GM23248 (cell line): Measurements from ENCODE around the gene CEBPA.

Experiments
- EZH2 ChIP-seq: fragments of 200-600 bp; sonication (generic); IDR thresholded peaks from 2 replicates; pipeline ENCODE4 v1.6.1; 2018; ENCODE audit warnings: antibody characterized with exemption, mild to moderate bottlenecking; ENCODE audit not compliant: insufficient read depth, poor library complexity, severe bottlenecking
- EZH2phosphoT487 ChIP-seq: fragments of 200-600 bp; sonication (generic); IDR thresholded peaks from 2 replicates; pipeline ENCODE4 v1.6.1; 2018; ENCODE audit warnings: antibody characterized with exemption, moderate library complexity, mild to moderate bottlenecking, low read depth; ENCODE audit not compliant: insufficient read depth

DNA sequence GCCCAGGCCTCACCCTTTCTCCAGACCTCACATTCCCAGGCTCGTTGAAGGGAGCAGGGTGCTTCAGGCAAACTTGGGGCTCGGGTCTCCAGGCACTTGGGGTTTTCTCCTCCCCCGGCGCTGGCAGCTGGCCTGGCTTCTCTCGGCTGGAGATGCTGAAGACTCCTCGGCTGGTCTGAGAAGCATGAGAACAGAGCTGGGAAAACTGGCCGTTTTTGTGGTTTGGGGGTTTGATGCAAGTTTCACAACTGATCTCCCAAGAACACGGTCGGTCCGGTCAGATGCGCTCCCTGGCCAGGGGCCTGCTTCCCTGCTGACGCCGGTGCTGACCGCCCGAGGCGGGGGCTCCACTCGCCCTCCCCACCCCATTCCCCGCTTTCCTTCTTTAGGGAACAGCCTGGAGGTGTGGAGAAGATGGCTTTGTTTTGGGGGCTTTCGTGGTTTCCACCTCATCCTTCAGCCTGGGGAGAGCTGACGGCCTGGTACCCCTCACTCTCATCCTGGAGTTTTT is 35.3 kb downstream of the CEBPA start:
- TF ChIP-seq EZH2: no peak
- TF ChIP-seq EZH2phosphoT487: no peak
